ENCODE results near the gene SCEL.

The SCEL gene

GRCh38 chr13:77535448-77535847 is at the start of gene SCEL:
Gene SCEL, plus strand, starts transcription at chr13:77535706. Its CDS starts 20,170 bp downstream, at chr13:77555876.
- Histone ChIP-seq H3K27me3 (no peaks in the 10 kb centered on the region), H3K4me1 (ENCODE audit: control insufficient read depth in 1 of 2, insufficient read depth in 1 of 2, low read depth in 1 of 2, low read length in 1 of 2) (peaks cover 0 to 9% of the 10 kb centered on the region in 2 experiments), H3K36me3 (no peaks in the 10 kb centered on the region), H3K27ac (no peak within 1 kb of the TSS), H3K9me3 (no peaks in the 10 kb centered on the region), H3K4me3 (ENCODE audit: low read depth in 1 of 2, low read length in 1 of 2) (no peak within 1 kb of the TSS)
- TF ChIP-seq CTCF (IDR thresholded peaks at IDR 0.05), result no peak

GRCh38 chr13:77489566-77490337 is 45.8 kb upstream of the SCEL start:
- Histone ChIP-seq H3K9me3 (no peaks in the 10 kb centered on the region), H3K4me1 (ENCODE audit: control insufficient read depth in 1 of 2, insufficient read depth in 1 of 2, low read depth in 1 of 2, low read length in 1 of 2) (no peaks in the 10 kb centered on the region), H3K36me3 (no peaks in the 10 kb centered on the region), H3K27ac (no peak overlapping the region), H3K27me3 (no peaks in the 10 kb centered on the region), H3K4me3 (ENCODE audit: low read depth in 1 of 2, low read length in 1 of 2) (no peak overlapping the region)
- TF ChIP-seq CTCF (IDR thresholded peaks at IDR 0.05), result no peak

- Histone ChIP-seq H3K27me3 (no peaks in the 10 kb centered on the region), H3K4me1 (ENCODE audit: control insufficient read depth in 1 of 2, insufficient read depth in 1 of 2, low read depth in 1 of 2, low read length in 1 of 2) (no peaks in the 10 kb centered on the region), H3K4me3 (ENCODE audit: low read depth in 1 of 2, low read length in 1 of 2) (no peak overlapping the region), H3K27ac (no peak overlapping the region), H3K36me3 (no peaks in the 10 kb centered on the region), H3K9me3 (no peaks in the 10 kb centered on the region)
- no peak for TF ChIP-seq CTCF (IDR thresholded peaks at IDR 0.05)
Measured at GRCh38 chr13:77492982-77493381, 42.5 kb upstream of the SCEL start.

- TF ChIP-seq CTCF (IDR thresholded peaks at IDR 0.05), result no peak
Measured at GRCh38 chr13:77494226-77494625, 41.3 kb upstream of the SCEL start.

GRCh38 chr13:77497350-77497749 is 38.2 kb upstream of the SCEL start:
- no peak overlapping the region for H3K4me3 ChIP-seq (ENCODE audit: low read depth in 1 of 2, low read length in 1 of 2)
- H3K36me3 ChIP-seq, result no peaks in the 10 kb centered on the region
- H3K27me3 ChIP-seq, result no peaks in the 10 kb centered on the region
- H3K4me1 ChIP-seq (ENCODE audit: control insufficient read depth in 1 of 2, insufficient read depth in 1 of 2, low read depth in 1 of 2, low read length in 1 of 2), result no peaks in the 10 kb centered on the region
- no peaks in the 10 kb centered on the region for H3K9me3 ChIP-seq
- no peak overlapping the region for H3K27ac ChIP-seq
- TF ChIP-seq CTCF (IDR thresholded peaks at IDR 0.05), result no peak

More at GRCh38 chr13:77494226-77494625, 41.3 kb upstream of the SCEL start:
- H3K4me1 ChIP-seq (ENCODE audit: control insufficient read depth in 1 of 2, insufficient read depth in 1 of 2, low read depth in 1 of 2, low read length in 1 of 2), result no peaks in the 10 kb centered on the region
- H3K4me3 ChIP-seq (ENCODE audit: low read depth in 1 of 2, low read length in 1 of 2), result no peak overlapping the region
- no peaks in the 10 kb centered on the region for H3K36me3 ChIP-seq
- no peaks in the 10 kb centered on the region for H3K27me3 ChIP-seq
- no peaks in the 10 kb centered on the region for H3K9me3 ChIP-seq
- H3K27ac ChIP-seq, result no peak overlapping the region
